Lung (tissue), 12 donors: Measurements from ENCODE around the gene SPTSSB. TPM values are rescaled to one million over a fixed set of nuclear protein-coding genes. Genes with fewer than 3 reads are reported as not detected.

Experiments used
- ATAC-seq: fragments of 200-7000 bp; cut with Tn5 transposase; one replicate; pipeline ENCODE4 v1.9.1; 2020; ENCODE audit warnings: moderate number of reproducible peaks; ENCODE audit not compliant: insufficient read depth, low FRiP score
- DNase-seq, 3 donors: peaks; one replicate each; pipeline ENCODE4 v3.0.0-alpha.2; 2013 to 2017
- H3K27ac ChIP-seq, 2 donors: one replicate each; pipeline ENCODE4 v1.5.1; 2013; ENCODE audit warnings: mild to moderate bottlenecking in 2 of 2, moderate library complexity in 2 of 2, control low read depth in 1 of 2, inconsistent platforms in 1 of 2, low read depth in 1 of 2, low read length in 1 of 2
- H3K27me3 ChIP-seq, 3 donors: one replicate each; pipeline ENCODE4 v1.5.1; 2013; ENCODE audit warnings: low read length in 2 of 3; ENCODE audit not compliant: control insufficient read depth in 3 of 3, insufficient read depth in 3 of 3
- H3K36me3 ChIP-seq, 4 donors: one replicate each; pipeline ENCODE4 v1.5.1; 2013; ENCODE audit warnings: low read length in 4 of 4, mild to moderate bottlenecking in 1 of 4, moderate library complexity in 1 of 4; ENCODE audit not compliant: control insufficient read depth in 4 of 4, insufficient read depth in 4 of 4
- H3K4me1 ChIP-seq, 5 donors: one replicate each; pipeline ENCODE4 v1.5.1; 2013; ENCODE audit warnings: low read length in 5 of 5, mild to moderate bottlenecking in 2 of 5, moderate library complexity in 1 of 5; ENCODE audit not compliant: control insufficient read depth in 5 of 5, insufficient read depth in 5 of 5
- H3K4me3 ChIP-seq: one replicate; pipeline ENCODE4 v1.5.1; 2013; ENCODE audit warnings: mild to moderate bottlenecking, control low read depth, moderate library complexity
- H3K9ac ChIP-seq, 2 donors: one replicate each; pipeline ENCODE4 v1.5.1; 2013; ENCODE audit warnings: low read length in 2 of 2, control low read depth in 1 of 2; ENCODE audit not compliant: insufficient read depth in 1 of 2
- H3K9me3 ChIP-seq, 4 donors: one replicate each; pipeline ENCODE4 v1.5.1; 2013; ENCODE audit warnings: low read length in 3 of 4, mild to moderate bottlenecking in 1 of 4, moderate library complexity in 1 of 4; ENCODE audit not compliant: control insufficient read depth in 4 of 4, insufficient read depth in 3 of 4
- CTCF ChIP-seq: IDR thresholded peaks from 2 replicates; pipeline ENCODE4 v1.5.1; 2012; ENCODE audit warnings: mild to moderate bottlenecking; ENCODE audit errors: control extremely low read depth, extremely low read depth
- WGBS, 2 donors: extraction: QIAGEN DNeasy Blood & Tissue Kit; methylation state at CpG; one replicate each; pipeline ENCODE4 v1.1.7; 2013; 5-methylcytosine and 5-hydroxymethylcytosine counted together
- polyA plus RNA-seq, 2 donors: library from polyadenylated mRNA; stranded (reverse); fragments of 200-250 nt; gene quantifications; one replicate each; pipeline ENCODE4 v1.2.1, GENCODE V29; 2013
- total RNA-seq, 2 donors: library from RNA; depleted of rRNA in 1 of 2; stranded (reverse); fragments of >200 nt in 1 of 2; gene quantifications; one replicate each; pipeline ENCODE4 v1.2.1, GENCODE V29; 2014 to 2021
- donor health status: control.
- donor health status: control.
- donor health status: Bipolar disorder and iron deficiency.
- donor health status: healthy.
- donor health status: DM: yes; HTN: yes; CAD: no.

SPTSSB gene
- total and polyA plus RNA-seq, 4 donors, result 0.08 to 0.23 (median 0.20) TPM; not detected in 1

- Histone ChIP-seq H3K27me3 (no peaks in the 10 kb centered on the region), H3K9me3 (peaks cover 0 to 3% (median 0%) of the 10 kb centered on the region in 4 donors), H3K4me1 (peaks cover 0 to 7% (median 0%) of the 10 kb centered on the region in 5 donors), H3K4me3 (no peak overlapping the region), H3K36me3 (no peaks in the 10 kb centered on the region), H3K27ac (no peak overlapping the region), H3K9ac (no peak overlapping the region)
- WGBS, 2 donors, result 76 to 80% methylated on average over 1 of the region's 1 CpG
- no peak for TF ChIP-seq CTCF
- ATAC-seq (no peak), DNase-seq (no peak)
Measured at GRCh38 chr3:161392853-161393252, 21.5 kb upstream of the SPTSSB start.

- no peak for DNase-seq
- no peaks in the 10 kb centered on the region for H3K27me3 ChIP-seq
- WGBS, 2 donors, result 72 to 87% methylated on average over 2 of the region's 2 CpGs
- no peak overlapping the region for H3K9ac ChIP-seq
- H3K27ac ChIP-seq, result no peak overlapping the region
- H3K4me3 ChIP-seq, result no peak overlapping the region
- H3K4me1 ChIP-seq, result peaks cover 0 to 3% (median 0%) of the 10 kb centered on the region in 5 donors
- no peak for TF ChIP-seq CTCF
- H3K9me3 ChIP-seq, result peaks cover 0 to 3% (median 0%) of the 10 kb centered on the region in 4 donors
- ATAC-seq, result no peak
- no peaks in the 10 kb centered on the region for H3K36me3 ChIP-seq
Measured at GRCh38 chr3:161390200-161390599, 18.9 kb upstream of the SPTSSB start.

- no peak for TF ChIP-seq CTCF
- Histone ChIP-seq H3K27me3 (no peaks in the 10 kb centered on the region), H3K36me3 (no peaks in the 10 kb centered on the region), H3K4me3 (no peak overlapping the region), H3K9me3 (peaks cover 0 to 3% (median 0%) of the 10 kb centered on the region in 4 donors), H3K9ac (no peak overlapping the region), H3K4me1 (no peaks in the 10 kb centered on the region), H3K27ac (no peak overlapping the region)
- ATAC-seq (no peak), DNase-seq (no peak)
- WGBS, 2 donors, result 93 to 97% methylated on average over 3 of the region's 3 CpGs
Measured at GRCh38 chr3:161389445-161390035, 18.2 kb upstream of the SPTSSB start.

- H3K36me3 ChIP-seq, result no peaks in the 10 kb centered on the region
- H3K27me3 ChIP-seq, result no peaks in the 10 kb centered on the region
- H3K4me1 ChIP-seq, result no peaks in the 10 kb centered on the region
- no peak for ATAC-seq
- DNase-seq, result no peak
- H3K9ac ChIP-seq, result no peak overlapping the region
- TF ChIP-seq CTCF, result no peak
- peaks cover 0 to 3% (median 0%) of the 10 kb centered on the region in 4 donors for H3K9me3 ChIP-seq
- no peak overlapping the region for H3K4me3 ChIP-seq
- no peak overlapping the region for H3K27ac ChIP-seq
Measured at GRCh38 chr3:161388855-161389254, 17.5 kb upstream of the SPTSSB start.
